ENCODE results near the gene CDYL2.
"Not testable (repeated sequence)": the region's sequence is repeated elsewhere in the genome, so short reads cannot be mapped to it uniquely, and the experiment has no call there.

CDYL2 gene

GRCh38 chr16:80804526-80805383, at the start of gene CDYL2:
CDYL2 (minus strand) TSS chr16:80804598; CDS start chr16:80804173, 425 bp downstream.
- no peak for DNase-seq

GRCh38 chr16:80852261-80852872, 48.0 kb upstream of the CDYL2 start:
- DNase-seq, result no peak

DNA sequence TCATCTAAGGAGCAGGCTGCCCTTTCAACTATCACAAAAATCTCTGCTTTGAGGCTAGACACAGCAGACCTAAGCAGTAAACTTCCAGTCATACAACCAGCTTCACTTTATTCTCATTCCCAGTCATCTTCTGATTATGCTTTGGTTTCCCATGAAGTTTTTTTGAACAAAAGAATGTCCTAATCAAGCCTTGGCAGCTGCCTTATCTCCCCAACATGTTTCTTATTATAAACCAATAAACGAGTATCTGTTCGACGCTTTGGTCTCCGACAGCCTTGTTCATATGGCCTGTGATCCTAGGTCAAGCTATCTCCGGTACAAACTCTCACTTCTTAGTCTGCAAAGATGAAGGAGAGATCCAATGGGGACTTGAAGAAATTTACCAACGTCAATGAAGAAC, 47.4 kb upstream of the CDYL2 start:
- no peak for DNase-seq

- no peak for DNase-seq
Observed at GRCh38 chr16:80850757-80851156, 46.4 kb upstream of the CDYL2 start.

- no peak for DNase-seq
Observed at GRCh38 chr16:80848862-80849261, 44.5 kb upstream of the CDYL2 start.

GRCh38 chr16:80846680-80847079, 42.3 kb upstream of the CDYL2 start:
- no peak for DNase-seq

- DNase-seq, result no peak
Observed at GRCh38 chr16:80846275-80846674, 41.9 kb upstream of the CDYL2 start.

DNA sequence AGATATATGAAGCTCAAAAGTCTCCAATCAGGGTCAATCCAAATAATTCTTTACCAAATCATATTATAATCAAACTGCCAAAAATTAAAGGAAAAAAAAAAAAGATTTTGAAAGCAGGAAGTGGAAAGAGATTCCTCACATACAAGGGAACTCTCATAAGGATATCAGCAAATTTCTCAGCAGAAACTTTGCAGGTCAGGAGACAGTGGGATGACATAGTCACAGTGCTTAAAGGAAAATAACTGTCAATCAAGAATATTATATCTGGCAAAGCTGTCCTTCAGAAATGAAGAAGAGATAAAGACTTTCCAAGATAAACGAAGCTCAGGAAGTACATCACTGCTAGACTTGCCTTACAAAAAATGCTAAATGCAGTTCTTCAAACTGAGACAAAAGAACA, 40.0 kb upstream of the CDYL2 start:
- no peak for DNase-seq

GRCh38 chr16:80841231-80841630, 36.8 kb upstream of the CDYL2 start:
- no peak for DNase-seq

GRCh38 chr16:80837533-80838147, 33.2 kb upstream of the CDYL2 start:
- DNase-seq, result no peak

DNA sequence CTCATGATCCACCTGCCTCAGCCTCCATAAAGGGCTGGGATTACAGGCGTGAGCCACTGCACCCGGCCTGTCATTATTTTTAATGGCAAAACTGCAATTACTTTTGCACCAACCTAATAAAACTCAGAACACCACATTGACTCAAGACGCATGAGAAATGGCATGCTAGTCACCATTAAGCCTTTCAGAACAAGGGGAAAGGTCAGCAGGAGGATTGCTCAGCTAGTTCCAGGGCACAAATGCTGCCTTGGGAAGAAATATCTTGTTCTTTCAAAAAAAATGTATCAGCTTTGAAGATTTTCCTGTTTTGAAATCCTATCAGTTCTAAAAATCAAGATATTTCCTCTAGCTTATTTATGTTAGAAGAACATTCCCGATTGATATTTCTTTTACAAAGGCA, 32.4 kb upstream of the CDYL2 start:
- DNase-seq, result no peak

DNA sequence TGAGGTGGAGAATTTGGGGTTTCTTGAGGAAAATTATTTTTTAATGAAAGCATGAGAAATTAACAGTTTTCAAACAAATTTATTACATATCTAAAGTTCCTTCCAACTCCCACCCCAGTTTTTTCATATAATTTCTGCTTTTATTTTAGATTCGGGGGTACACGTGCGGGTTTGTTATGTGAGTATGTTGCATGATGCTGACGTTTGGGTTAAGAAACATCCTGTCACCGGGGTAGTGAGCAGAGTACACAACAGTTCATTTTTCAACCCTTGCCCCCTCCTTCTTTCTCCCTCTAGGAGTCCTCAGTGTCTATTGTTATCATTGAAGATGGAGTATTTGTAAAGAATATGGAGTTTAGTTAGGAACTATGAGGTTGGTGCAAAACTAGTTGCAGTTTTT, 31.8 kb upstream of the CDYL2 start:
- DNase-seq, result no peak

DNA sequence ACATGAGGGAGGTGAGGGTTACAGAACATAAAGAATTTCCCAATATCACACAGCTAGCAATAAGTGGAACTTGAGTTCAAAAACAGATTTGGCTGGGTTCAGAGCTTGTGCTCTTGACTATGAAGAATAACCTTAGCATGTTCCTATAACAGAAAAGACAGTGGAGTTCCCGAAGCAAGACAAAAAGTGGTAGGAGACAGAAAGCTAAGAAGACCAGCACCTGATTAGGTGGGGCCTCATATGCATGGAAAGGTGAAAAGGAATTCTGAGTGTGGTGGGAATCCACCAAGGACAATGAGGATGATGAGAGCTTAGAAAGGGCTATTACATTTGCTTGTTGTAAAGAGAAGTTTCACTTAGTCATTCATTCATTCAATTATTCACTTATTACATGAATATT, 26.6 kb upstream of the CDYL2 start:
- DNase-seq, result no peak

- DNase-seq, result no peak
Observed at GRCh38 chr16:80828495-80828894, 24.1 kb upstream of the CDYL2 start.

DNA sequence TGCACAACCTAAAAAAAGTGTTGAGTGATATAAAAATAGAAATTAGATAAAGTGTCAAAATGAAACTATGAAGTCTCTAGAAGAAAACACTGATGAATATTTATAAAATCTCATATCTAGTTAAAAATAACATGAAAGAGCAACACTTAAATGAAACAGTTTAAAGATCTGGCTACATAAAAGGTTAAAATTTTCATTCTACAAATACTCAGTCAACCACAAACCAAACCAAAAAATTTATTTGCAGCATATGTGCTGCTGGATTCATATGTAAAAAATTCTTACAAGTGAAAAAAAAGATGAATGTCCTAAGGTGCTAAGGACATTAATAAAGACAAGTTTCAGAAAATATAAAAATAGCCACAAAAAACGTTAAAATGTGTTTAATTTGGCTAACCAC, 22.6 kb upstream of the CDYL2 start:
- DNase-seq, result no peak

DNA sequence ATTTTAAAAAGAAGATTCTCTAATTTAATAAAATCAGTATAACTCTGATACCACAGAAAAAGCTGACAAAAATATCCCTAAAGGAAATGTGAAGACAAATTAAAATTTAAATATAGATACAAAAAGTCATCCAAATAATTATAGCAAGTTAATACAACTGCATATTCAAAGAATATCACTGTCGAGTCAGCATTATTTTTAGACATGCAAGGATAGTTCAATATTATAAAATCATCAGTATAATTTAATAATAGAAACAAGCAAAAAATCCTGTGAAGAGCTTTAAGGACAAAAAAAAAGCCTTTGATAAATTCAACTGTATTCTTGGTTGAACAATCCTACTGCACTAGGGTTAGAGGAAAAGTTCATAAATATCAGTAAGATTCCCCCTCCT, 21.0 kb upstream of the CDYL2 start:
- DNase-seq, result no peak

GRCh38 chr16:80824623-80825364, 20.4 kb upstream of the CDYL2 start:
- no peak for DNase-seq

- no peak for DNase-seq
Observed at GRCh38 chr16:80819988-80820387, 15.6 kb upstream of the CDYL2 start.

- DNase-seq, result no peak
Observed at GRCh38 chr16:80816356-80816755, 12.0 kb upstream of the CDYL2 start.

- not testable (repeated sequence) for DNase-seq
Observed at GRCh38 chr16:80815278-80815677, 10.9 kb upstream of the CDYL2 start.

GRCh38 chr16:80812593-80812992, 8.2 kb upstream of the CDYL2 start:
- no peak for DNase-seq

DNA sequence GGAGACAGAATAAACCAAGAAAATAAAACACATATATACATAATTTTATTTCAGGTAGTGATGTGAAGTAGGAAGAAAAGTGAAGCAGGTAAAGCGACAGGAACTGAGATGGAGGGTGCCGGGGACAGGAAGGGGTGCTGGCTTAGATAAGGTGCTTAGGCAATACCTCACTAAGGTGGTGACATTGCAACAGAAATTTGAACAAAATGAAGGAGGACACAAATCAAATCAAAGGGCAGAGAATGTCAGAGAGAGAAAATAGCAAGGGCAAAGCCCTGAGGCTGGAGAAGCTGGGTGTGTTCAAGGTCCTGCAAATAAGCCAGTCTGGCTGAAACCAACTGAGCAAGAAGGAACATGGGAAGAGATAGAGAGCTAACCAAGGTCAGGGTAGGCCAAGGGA, 5.0 kb upstream of the CDYL2 start:
- DNase-seq, result no peak

GRCh38 chr16:80807906-80808305, 3.5 kb upstream of the CDYL2 start:
- DNase-seq, result no peak

Measured in NCI-H187 treated with DMSO at 0.1 percent for 48 hours (cell line).